Uterus (tissue), 2 donors: Measurements from ENCODE around the gene CLN5.

Experiments
- POLR2A ChIP-seq, 2 donors: fragments of 450-650 bp; IDR thresholded peaks; one replicate each; pipeline ENCODE4 v1.6.1; 2016; ENCODE audit warnings: antibody characterized with exemption in 2 of 2, mild to moderate bottlenecking in 1 of 2, moderate library complexity in 1 of 2
- TF ChIP-seq, protein P1 (sequence below), 4 experiments: fragments of 200-600 bp in 2 of 4; fragments of 450-650 bp in 2 of 4; sonication (generic) in 2 of 4; IDR thresholded peaks; one replicate each; pipeline ENCODE4 v1.5.1; 2016 to 2019; ENCODE audit warnings: antibody characterized with exemption in 4 of 4, mild to moderate bottlenecking in 2 of 4, moderate library complexity in 1 of 4

DNA sequence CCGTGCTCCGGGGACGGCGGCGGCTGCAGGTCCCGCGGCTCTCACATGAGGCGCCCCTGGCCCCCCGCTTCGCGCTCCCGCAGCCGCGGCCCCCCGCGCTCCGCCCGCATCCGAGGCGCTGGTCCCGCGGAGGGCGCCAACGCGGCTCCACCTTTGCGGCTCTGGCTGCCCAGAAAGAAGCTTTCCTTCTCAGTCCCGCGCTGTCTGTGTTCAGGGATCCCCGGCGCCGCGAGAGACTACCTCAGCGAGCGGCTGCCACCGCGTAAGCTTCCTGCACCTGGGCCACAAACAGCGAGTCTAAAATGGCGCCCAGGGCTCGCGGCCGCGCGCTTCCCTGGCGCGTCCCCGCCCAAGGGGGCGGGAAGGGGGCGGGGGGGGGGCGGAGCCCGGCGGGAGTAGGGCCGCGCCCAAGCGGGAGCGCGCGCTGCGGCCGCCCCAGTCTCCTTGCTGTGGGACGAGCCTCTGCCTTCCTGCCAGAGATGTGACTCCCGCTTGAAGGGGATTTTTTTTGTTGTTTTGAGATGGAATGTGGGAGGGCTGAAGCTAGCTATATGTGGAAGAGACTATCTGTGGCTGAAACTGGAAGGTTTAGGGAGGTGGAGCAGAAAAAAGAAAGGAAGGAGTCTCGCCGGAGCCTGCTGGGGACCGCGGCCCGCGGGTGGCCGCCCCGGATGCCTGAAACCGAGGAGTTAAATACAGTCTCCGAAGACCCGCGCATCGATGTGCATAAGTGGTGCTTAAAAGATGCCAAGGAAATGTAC is 35.2 kb downstream of the CLN5 start, which contains the start of gene FBXL3:
- TF ChIP-seq POLR2A (IDR thresholded peaks at IDR 0.05) = peak; percentile 49 to 76
- TF ChIP-seq, protein P1, sequence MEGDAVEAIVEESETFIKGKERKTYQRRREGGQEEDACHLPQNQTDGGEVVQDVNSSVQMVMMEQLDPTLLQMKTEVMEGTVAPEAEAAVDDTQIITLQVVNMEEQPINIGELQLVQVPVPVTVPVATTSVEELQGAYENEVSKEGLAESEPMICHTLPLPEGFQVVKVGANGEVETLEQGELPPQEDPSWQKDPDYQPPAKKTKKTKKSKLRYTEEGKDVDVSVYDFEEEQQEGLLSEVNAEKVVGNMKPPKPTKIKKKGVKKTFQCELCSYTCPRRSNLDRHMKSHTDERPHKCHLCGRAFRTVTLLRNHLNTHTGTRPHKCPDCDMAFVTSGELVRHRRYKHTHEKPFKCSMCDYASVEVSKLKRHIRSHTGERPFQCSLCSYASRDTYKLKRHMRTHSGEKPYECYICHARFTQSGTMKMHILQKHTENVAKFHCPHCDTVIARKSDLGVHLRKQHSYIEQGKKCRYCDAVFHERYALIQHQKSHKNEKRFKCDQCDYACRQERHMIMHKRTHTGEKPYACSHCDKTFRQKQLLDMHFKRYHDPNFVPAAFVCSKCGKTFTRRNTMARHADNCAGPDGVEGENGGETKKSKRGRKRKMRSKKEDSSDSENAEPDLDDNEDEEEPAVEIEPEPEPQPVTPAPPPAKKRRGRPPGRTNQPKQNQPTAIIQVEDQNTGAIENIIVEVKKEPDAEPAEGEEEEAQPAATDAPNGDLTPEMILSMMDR (IDR thresholded peaks at IDR 0.05) = no peak
